Activated CD4-positive, alpha-beta T cell treated with anti-CD3 and anti-CD28 coated beads for 36 hours (primary cell): ENCODE measurements around the gene NPIPA1. TPM values are rescaled to one million over a fixed set of nuclear protein-coding genes. Genes with fewer than 3 reads are reported as not detected.
"Not testable (repeated sequence)": the region's sequence is repeated elsewhere in the genome, so short reads cannot be mapped to it uniquely, and the experiment has no call there.

Source experiments
- ATAC-seq: fragments of 200-7000 bp; cut with Tn5 transposase; one replicate; pipeline ENCODE4 v1.10.0; 2021; ENCODE audit warnings: mild to moderate bottlenecking, moderate library complexity
- CTCF ChIA-PET: fragments of 350-600 bp; sonication (Branson Sonifier 250); formaldehyde crosslinking; loops from one replicate; lab custom pipeline; 2021; ENCODE audit warnings: antibody characterized with exemption; lab: Charles Lee
- POLR2A ChIA-PET: fragments of 350-600 bp; sonication (Branson Sonifier 250); formaldehyde crosslinking; loops from one replicate; lab custom pipeline; 2021; ENCODE audit warnings: antibody characterized with exemption, inconsistent platforms; lab: Charles Lee
- DNase-seq: peaks from one replicate; pipeline ENCODE4 v3.0.0-alpha.2; 2020
- H3K27ac Mint-ChIP-seq: one replicate; pipeline ENCODE4 v1.8.0; 2021; ENCODE audit warnings: mixed read lengths
- H3K27me3 Mint-ChIP-seq: one replicate; pipeline ENCODE4 v1.8.0; 2021; ENCODE audit warnings: mixed read lengths
- H3K36me3 Mint-ChIP-seq: one replicate; pipeline ENCODE4 v1.8.0; 2021; ENCODE audit warnings: low read depth, mixed read lengths
- H3K4me1 Mint-ChIP-seq: one replicate; pipeline ENCODE4 v1.8.0; 2021; ENCODE audit warnings: mixed read lengths
- H3K4me3 Mint-ChIP-seq: one replicate; pipeline ENCODE4 v1.8.0; 2021; ENCODE audit warnings: mild to moderate bottlenecking, moderate library complexity, mixed read lengths
- H3K9me3 Mint-ChIP-seq: one replicate; pipeline ENCODE4 v1.8.0; 2021; ENCODE audit warnings: low read depth, mixed read lengths
- intact Hi-C, 2 experiments: fragments of 100-400 bp; cut with DNase I in 1 of 2; cut with micrococcal nuclease in 1 of 2; formaldehyde crosslinking; loops; one replicate each; pipeline versions ENCODE4 v1.14.2 to v1.15.1; 2022 to 2024; cut with DNase I, micrococcal nuclease
- total RNA-seq, 2 experiments: library from RNA; stranded (reverse); gene quantifications; one replicate each; pipeline ENCODE4 v1.2.3, GENCODE V29; 2021

NPIPA1 gene
- total RNA-seq, result 10 to 100 TPM; 90.4 to 99.1 TPM

DNA sequence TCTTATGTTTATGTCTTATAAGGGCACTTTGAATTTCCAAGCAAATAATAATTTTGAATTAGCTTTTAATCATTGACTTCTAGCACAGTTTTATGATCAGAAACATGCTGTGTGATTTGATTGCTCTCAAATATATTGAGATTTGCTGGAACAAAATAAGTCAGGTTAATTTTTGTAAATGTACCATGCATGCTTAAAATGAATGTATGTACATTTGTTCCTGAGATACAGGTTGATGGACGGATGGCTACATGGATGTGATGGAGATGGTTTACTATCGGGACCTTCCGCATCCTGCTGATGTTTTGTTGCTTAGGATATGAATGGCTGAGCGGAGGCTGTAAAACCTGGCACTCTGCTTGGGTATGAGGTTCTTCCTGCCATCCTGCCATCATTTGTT, at the start of gene NPIPA1:
Gene NPIPA1 (plus strand): TSS at position 301 of the 400 bp plus-strand sequence. CDS start 0 bp downstream, at position 301.
- H3K27me3 Mint-ChIP-seq, H3K27ac Mint-ChIP-seq, CTCF ChIA-PET, H3K4me3 Mint-ChIP-seq, POLR2A ChIA-PET, intact Hi-C loops, H3K4me1 Mint-ChIP-seq, DNase-seq, H3K9me3 Mint-ChIP-seq, H3K36me3 Mint-ChIP-seq, ATAC-seq: not testable (repeated sequence)

DNA sequence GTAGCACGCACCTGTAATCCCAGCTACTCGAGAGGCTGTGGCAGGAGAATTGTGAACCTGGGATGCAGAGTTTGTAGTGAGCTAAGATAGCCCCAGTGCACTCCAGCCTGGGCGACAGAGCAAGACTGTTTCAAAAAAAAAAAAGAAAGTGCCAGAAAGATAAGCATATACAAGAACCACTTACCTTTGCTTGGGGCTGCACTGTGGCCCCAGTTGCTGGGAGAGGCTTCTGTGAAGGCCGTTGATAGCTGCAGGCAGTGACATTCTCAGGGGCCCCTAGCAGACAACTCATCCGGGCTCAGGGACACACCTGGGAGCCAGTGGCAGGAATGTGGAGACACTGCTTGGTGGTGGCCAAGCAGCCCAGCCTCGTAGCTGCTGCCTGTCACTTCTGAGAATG, 45.1 kb upstream of the NPIPA1 start:
- H3K36me3 Mint-ChIP-seq, ATAC-seq, H3K9me3 Mint-ChIP-seq, DNase-seq, intact Hi-C loops, H3K27ac Mint-ChIP-seq, H3K4me1 Mint-ChIP-seq, H3K27me3 Mint-ChIP-seq, H3K4me3 Mint-ChIP-seq, POLR2A ChIA-PET, CTCF ChIA-PET: not testable (repeated sequence)

DNA sequence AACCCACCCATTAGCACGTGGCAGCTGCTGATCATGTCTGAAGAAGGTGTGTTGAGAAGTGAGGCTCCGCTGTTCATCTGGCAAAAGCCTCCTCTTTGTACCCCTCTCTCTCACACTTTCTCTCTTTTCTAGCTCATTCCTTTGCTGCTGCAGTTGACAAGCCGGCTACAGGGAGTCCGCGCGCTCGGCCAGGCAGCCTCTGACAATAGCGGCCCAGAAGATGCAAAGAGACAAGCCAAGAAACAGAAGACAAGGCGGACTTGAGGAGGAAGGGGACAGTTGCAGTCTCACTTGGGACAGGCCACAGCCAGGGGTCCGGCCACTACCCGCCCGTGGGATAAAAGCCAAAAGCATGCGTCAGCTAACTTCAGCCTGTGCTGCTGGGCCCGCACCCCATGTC, 41.9 kb upstream of the NPIPA1 start:
- H3K9me3 Mint-ChIP-seq, POLR2A ChIA-PET, intact Hi-C loops, H3K4me3 Mint-ChIP-seq, H3K27me3 Mint-ChIP-seq, CTCF ChIA-PET, H3K36me3 Mint-ChIP-seq, H3K27ac Mint-ChIP-seq, DNase-seq, ATAC-seq, H3K4me1 Mint-ChIP-seq: not testable (repeated sequence)

DNA sequence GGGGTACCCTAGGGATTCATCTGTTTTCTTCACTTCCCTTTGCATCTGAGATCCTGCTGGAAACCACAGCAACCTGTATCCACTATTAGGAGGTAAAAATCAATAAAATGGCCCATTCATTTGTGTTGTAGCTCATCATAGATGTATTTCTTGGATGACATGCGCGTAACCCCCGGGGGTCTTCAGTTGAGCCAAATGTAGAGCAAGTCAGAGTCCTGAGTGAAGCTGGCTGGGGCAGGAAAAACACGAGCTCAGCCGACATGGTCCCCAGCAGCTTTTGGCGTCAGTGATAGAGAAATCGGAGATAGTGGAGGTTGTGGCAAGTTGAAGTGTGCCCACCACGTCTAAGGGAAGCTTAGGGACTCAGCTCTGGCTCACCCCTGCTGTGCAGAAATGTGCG, 41.2 kb upstream of the NPIPA1 start:
- H3K27me3 Mint-ChIP-seq, H3K36me3 Mint-ChIP-seq, POLR2A ChIA-PET, intact Hi-C loops, H3K9me3 Mint-ChIP-seq, H3K4me3 Mint-ChIP-seq, H3K4me1 Mint-ChIP-seq, CTCF ChIA-PET, DNase-seq, H3K27ac Mint-ChIP-seq, ATAC-seq: not testable (repeated sequence)

DNA sequence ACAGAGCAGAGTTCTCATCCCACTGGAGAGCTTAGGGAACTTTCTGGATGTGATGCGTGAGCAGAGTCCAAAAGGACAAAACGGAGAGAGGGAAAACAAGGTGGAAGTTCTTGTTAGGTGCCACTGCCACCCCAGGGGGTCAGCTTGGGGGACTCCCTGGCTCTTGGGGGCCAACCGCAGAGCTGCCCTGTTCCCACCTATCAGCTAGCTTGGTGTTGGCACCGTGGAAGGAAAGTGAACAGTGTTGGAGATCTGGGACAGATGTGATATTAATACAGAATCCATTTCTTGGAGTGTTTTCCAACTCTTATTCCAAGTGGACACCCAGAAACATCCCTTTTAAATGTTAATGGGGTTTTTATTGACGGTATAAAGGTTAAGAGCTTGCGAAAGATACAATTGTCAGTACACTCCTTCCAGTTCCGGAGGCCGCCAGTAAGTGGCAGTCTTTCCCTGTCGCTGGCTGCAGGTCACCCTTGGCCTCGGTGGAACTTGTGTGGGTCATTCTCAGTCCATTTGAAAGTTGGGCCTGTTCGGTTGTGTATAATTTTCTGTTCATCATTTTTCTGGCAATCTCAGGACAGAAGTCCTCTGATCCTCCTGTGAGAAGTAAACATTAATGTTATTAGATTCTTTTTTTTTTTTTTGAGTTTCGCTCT, 40.1 kb upstream of the NPIPA1 start:
- H3K4me1 Mint-ChIP-seq, POLR2A ChIA-PET, H3K36me3 Mint-ChIP-seq, DNase-seq, H3K4me3 Mint-ChIP-seq, H3K9me3 Mint-ChIP-seq, CTCF ChIA-PET, H3K27ac Mint-ChIP-seq, H3K27me3 Mint-ChIP-seq, intact Hi-C loops: not testable (repeated sequence)
- peak; percentile 58 for ATAC-seq

DNA sequence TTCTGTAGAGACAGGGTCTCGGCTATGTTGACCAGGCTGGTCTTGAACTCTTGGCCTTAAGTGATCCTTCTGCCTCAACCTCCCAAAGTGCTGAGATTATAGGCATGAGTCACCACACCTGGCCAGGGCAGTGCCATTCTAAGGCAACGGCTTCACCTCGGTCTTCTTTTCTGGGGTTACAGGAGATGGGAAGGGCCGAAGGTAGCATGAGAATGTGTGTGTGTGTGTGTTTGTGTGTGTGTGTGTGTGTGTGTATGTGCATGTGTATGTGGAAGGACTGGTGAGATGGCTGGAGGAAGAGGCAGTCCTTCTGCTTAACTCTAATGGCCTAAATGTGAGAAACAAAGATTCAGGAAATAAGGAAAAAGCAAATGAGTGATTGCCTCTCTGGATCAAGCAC, 39.1 kb upstream of the NPIPA1 start:
- H3K4me3 Mint-ChIP-seq, DNase-seq, intact Hi-C loops, H3K4me1 Mint-ChIP-seq, H3K27me3 Mint-ChIP-seq, ATAC-seq, H3K36me3 Mint-ChIP-seq, H3K9me3 Mint-ChIP-seq, H3K27ac Mint-ChIP-seq, CTCF ChIA-PET, POLR2A ChIA-PET: not testable (repeated sequence)

DNA sequence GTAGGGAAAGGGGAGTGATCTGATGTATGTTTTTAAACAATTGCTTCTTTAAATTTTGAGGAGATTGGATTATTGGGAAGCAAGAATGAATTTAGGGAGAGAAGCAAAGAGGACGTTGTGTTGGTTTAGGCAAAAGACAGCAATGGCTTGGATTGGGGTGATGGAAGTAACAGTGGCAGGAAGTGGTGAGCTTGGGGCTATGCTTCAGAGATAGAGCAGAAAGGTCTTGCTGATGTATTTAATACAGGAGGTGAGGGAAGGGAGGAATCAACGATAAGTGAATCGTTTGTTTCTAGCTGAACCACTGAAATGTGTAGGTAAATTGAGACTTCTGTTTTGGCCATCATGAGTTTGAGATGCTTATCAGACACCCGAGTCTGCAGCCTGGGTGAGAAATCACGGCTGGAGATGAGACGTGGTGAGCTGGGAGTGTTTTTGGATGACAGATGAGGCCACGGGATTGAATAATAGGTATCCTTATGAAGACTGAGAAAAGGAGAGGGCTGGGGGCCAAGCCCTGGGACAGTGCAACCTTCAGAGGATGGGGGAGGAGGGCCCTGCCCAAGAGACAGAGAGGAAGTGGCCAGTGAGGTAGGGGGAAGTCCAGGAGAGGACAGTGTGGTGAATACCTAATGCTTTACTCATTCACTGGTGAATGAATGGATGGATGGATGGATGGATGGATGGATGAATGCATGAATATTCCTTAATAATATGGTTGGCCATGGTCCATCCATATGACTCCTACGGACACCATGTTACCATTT, 33.9 kb upstream of the NPIPA1 start:
- POLR2A ChIA-PET, H3K4me3 Mint-ChIP-seq, H3K4me1 Mint-ChIP-seq, H3K9me3 Mint-ChIP-seq, intact Hi-C loops, CTCF ChIA-PET, H3K27me3 Mint-ChIP-seq, H3K36me3 Mint-ChIP-seq, H3K27ac Mint-ChIP-seq: not testable (repeated sequence)
- ATAC-seq, result peak; percentile 69
- DNase-seq, result peak; percentile 20

DNA sequence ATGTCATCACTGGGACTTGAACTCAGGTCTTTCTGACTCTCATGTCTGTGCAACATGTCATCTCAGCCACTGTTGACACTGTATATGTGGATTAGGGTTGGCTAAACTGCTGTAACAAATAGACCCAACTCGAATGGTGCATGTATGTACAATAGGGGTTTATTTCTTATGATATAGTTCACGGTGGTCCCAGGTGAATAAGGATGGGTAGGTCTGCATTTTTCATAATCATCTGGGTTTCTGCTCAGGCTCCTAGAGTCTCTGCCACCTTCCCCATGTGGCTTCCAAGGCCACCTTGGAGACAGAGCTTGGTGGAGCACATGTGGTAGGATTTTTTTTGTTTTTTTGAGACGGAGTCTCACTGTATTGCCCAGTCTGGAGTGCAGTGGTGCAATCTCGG, 27.5 kb upstream of the NPIPA1 start:
- H3K4me1 Mint-ChIP-seq, intact Hi-C loops, H3K36me3 Mint-ChIP-seq, H3K4me3 Mint-ChIP-seq, POLR2A ChIA-PET, H3K27ac Mint-ChIP-seq, DNase-seq, ATAC-seq, CTCF ChIA-PET, H3K27me3 Mint-ChIP-seq, H3K9me3 Mint-ChIP-seq: not testable (repeated sequence)

DNA sequence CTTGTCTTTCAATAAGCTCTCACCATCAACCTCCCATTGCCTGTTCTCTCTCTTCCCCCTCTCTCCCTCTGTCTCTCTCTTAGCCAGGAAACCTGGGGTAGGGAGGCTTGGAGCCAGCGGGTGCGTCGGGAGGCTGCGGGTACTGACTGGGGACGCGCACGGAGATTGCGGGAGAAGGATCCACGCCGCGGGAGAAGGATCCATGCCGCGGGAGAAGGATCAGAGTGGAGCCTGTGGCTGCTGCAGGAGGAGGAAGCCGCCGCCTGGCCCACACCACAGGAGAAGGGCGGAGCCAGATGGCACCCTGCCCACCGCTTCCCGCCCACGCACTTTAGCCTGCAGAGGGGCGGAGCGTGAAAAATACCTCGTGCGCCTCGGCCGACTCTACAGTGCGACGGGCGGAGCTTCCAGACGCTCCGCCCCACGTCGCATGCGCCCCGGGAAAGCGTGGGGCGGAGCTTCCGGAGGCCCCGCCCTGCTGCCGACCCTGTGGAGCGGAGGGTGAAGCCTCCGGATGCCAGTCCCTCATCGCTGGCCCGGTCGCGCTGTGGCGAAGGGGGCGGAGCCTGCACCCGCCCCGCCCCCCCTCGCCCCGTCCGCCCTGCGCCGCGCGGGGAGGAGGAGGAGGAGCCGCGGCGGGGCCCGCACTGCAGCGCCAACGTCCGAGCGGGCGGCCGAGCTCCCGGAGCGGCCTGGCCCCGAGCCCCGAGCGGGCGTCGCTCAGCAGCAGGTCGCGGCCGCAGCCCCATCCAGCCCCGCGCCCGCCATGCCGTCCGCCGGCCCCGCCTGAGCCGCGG, 26.2 kb upstream of the NPIPA1 start:
- ATAC-seq, result peak; percentile 84
- CTCF ChIA-PET, DNase-seq, POLR2A ChIA-PET, H3K36me3 Mint-ChIP-seq, H3K4me3 Mint-ChIP-seq, intact Hi-C loops, H3K27ac Mint-ChIP-seq, H3K27me3 Mint-ChIP-seq, H3K4me1 Mint-ChIP-seq, H3K9me3 Mint-ChIP-seq: not testable (repeated sequence)

DNA sequence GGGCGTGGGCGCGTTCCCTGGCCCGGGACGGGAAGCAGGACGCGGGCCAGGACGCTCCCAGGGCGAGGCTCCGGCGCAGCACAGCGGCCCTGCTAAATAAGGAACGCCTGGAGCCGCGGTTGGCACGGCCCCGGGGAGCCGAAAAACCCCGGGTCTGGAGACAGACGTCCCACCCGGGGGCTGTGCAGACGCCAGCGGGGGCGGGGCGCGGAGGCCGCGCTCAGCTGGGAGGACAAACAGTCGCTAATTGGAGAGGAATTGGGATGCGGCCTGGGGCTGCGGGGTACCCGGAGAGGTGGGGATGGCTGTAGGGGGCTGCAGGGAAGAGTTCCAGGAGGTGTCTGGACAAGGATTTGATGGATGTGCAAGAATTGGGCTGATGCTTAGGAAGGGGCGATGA, 25.3 kb upstream of the NPIPA1 start:
- POLR2A ChIA-PET, result not testable (repeated sequence)
- peak overlapping the region; percentile 66 for H3K4me3 Mint-ChIP-seq

DNA sequence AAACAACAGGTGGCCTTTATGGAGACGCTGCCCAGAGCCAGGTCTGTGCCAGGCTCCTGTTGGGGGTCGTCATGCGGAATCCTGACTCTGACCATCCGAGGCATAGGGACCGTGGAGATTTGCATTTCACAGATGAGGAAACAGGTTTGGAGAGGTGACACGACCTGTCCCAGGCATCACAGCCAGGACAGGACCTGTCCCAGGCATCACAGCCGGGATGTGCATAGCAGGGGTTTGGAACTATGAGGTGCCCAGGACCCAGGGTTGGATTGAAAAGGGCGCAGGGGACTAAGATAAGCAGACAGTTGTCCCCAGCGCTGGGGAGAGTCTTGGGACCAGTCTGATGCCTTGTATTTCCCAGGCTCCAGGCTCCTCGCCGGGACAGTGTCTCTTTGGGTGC, 24.7 kb upstream of the NPIPA1 start:
- ATAC-seq, POLR2A ChIA-PET, DNase-seq, H3K36me3 Mint-ChIP-seq, H3K27me3 Mint-ChIP-seq, intact Hi-C loops, H3K4me3 Mint-ChIP-seq, CTCF ChIA-PET, H3K4me1 Mint-ChIP-seq, H3K27ac Mint-ChIP-seq, H3K9me3 Mint-ChIP-seq: not testable (repeated sequence)

More for the DNA sequence above, 25.3 kb upstream of the NPIPA1 start:
- H3K36me3 Mint-ChIP-seq, ATAC-seq, CTCF ChIA-PET, H3K9me3 Mint-ChIP-seq, H3K27ac Mint-ChIP-seq, intact Hi-C loops, H3K4me1 Mint-ChIP-seq, H3K27me3 Mint-ChIP-seq: not testable (repeated sequence)
- DNase-seq, result peak; percentile 60
